ENCODE data around the gene PHF3.

The PHF3 gene

DNA sequence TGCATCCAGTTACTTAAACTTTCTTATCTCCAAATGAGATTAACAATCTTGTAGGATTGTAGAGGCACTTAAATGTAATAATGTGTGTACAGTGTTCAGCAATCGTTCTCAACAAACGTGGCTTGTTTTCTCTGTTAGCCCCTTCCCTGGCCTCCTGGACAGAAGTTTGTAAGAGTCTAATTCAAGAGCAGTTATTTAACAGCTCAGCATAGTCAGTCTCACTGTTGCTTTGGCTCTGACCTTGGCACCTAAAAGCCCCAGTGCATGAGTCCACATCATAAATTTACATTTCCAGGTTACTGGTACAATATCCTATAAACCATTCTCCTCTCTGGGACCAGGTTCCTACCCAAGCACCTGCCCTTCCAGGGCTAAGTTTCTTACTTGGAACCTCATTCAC lies 11.5 kb upstream of the PHF3 start:
- Mint-ChIP-seq H3K9me3 (no peaks in the 10 kb centered on the region), H3K27me3 (ENCODE audit: low read depth, poor library complexity) (peaks cover 13% of the 10 kb centered on the region), H3K27ac (no peak overlapping the region), H3K36me3 (ENCODE audit: low read depth) (no peaks in the 10 kb centered on the region), H3K4me1 (no peaks in the 10 kb centered on the region), H3K4me3 (no peak overlapping the region)
- no peak for DNase-seq
- no peak for TF ChIP-seq CTCF (IDR thresholded peaks at IDR 0.05)

- H3K36me3 Mint-ChIP-seq (ENCODE audit: low read depth) = no peaks in the 10 kb centered on the region
- H3K9me3 Mint-ChIP-seq = no peaks in the 10 kb centered on the region
- no peak for TF ChIP-seq CTCF (IDR thresholded peaks at IDR 0.05)
- H3K27me3 Mint-ChIP-seq (ENCODE audit: low read depth, poor library complexity) = peaks cover 12% of the 10 kb centered on the region
- DNase-seq = no peak
- H3K4me1 Mint-ChIP-seq = peaks cover 23% of the 10 kb centered on the region
- H3K27ac Mint-ChIP-seq = no peak overlapping the region
- H3K4me3 Mint-ChIP-seq = no peak overlapping the region
These were observed 5.1 kb upstream of the PHF3 start for GRCh38 chr6:63630466-63630865.

DNA sequence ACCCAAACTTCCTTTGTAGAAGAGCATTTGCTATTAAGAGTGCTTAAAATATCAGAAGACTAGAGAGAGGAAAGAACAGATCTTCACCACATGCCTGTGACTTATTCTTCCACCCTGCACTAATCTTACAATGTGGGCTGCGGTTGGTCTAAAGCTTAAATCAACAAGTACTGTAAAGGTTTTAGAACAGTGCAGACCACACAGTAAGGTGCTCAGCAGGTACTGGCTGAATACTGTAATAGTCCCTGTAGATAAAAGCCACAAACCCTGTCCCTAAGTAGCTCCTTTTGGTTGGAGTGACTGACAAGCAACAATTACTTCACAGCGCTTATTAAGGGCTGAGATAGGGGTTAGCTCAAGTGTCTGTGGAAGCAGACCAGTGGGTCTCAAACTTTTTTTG lies 972 bp upstream of the PHF3 start:
- Mint-ChIP-seq H3K27ac (peak overlapping the region; percentile 82), H3K9me3 (no peaks in the 10 kb centered on the region), H3K27me3 (ENCODE audit: low read depth, poor library complexity) (peaks cover 12% of the 10 kb centered on the region), H3K4me1 (peaks cover 53% of the 10 kb centered on the region), H3K4me3 (peak overlapping the region; percentile 89), H3K36me3 (ENCODE audit: low read depth) (no peaks in the 10 kb centered on the region)
- DNase-seq = no peak
- no peak for TF ChIP-seq CTCF (IDR thresholded peaks at IDR 0.05)

DNA sequence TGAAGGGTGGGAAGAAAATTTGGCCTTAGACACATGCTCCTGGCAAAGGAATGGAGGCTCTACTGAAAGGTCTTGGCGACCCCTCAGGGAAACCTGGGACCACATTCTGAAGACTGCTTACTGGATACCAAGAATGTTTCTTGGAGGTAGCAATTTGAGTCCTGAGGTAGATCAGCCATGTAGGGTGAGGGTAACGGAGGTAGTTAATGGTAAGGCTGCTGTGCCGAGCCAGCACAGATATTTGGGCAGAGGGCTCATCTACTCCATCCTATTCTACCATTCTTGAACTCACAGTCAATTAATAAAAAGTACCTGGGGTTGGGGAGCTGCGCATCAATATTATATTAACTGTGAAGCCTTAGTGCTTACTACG lies 401 bp upstream of the PHF3 start:
- Mint-ChIP-seq H3K36me3 (ENCODE audit: low read depth) (no peaks in the 10 kb centered on the region), H3K27me3 (ENCODE audit: low read depth, poor library complexity) (peaks cover 12% of the 10 kb centered on the region), H3K4me3 (peak overlapping the region; percentile 89), H3K9me3 (no peaks in the 10 kb centered on the region), H3K4me1 (peaks cover 59% of the 10 kb centered on the region), H3K27ac (peak overlapping the region; percentile 82)
- no peak for TF ChIP-seq CTCF (IDR thresholded peaks at IDR 0.05)
- no peak for DNase-seq

DNA sequence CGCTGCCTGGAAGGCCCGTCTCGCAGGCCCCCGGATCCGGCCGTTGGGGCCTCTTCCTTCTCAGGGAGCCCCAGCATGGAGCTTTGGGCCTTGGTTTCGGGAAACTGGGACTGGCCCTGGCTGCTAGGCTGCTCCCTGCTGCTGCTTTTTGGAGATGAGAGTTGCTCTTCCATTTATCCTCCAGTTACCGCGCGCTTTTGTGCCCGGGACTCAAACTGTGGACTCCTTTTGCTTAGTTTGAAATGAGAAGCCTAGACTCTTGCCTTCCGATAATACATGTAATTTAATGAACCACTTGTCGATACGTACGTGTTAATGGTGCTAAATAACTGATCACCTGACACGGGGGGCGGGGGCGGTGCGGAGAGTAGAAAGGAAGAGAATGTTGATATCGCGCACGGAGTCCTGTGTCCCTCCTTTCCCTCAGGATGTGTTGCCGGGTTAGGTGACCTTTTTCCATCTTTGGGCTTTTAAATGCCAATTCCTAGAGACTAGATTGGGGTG lies 968 bp downstream of the PHF3 start:
- peak; percentile 53 for DNase-seq
- Mint-ChIP-seq H3K4me1 (peaks cover 68% of the 10 kb centered on the region), H3K4me3 (peak overlapping the region; percentile 100), H3K9me3 (no peaks in the 10 kb centered on the region), H3K27me3 (ENCODE audit: low read depth, poor library complexity) (peaks cover 7% of the 10 kb centered on the region), H3K27ac (peak overlapping the region; percentile 100), H3K36me3 (ENCODE audit: low read depth) (peaks cover 6% of the 10 kb centered on the region)
- TF ChIP-seq CTCF (IDR thresholded peaks at IDR 0.05) = no peak

GRCh38 chr6:63637865-63638445 lies 2.4 kb downstream of the PHF3 start:
- Mint-ChIP-seq H3K36me3 (ENCODE audit: low read depth) (peaks cover 13% of the 10 kb centered on the region), H3K4me3 (peak overlapping the region; percentile 100), H3K9me3 (no peaks in the 10 kb centered on the region), H3K4me1 (peaks cover 67% of the 10 kb centered on the region), H3K27ac (peak overlapping the region; percentile 71), H3K27me3 (ENCODE audit: low read depth, poor library complexity) (peaks cover 6% of the 10 kb centered on the region)
- no peak for TF ChIP-seq CTCF (IDR thresholded peaks at IDR 0.05)
- DNase-seq = no peak
